CD4-positive, alpha-beta T cell treated with Interleukin-10 for 1 hour (primary cell): Measurements from ENCODE around the gene ATP4B.
"Not testable (repeated sequence)": the region's sequence is repeated elsewhere in the genome, so short reads cannot be mapped to it uniquely, and the experiment has no call there.

ENCODE experiments used
- DNase-seq: peaks from one replicate; pipeline ENCODE4 v3.0.0-alpha.2; 2020

The ATP4B gene

DNA sequence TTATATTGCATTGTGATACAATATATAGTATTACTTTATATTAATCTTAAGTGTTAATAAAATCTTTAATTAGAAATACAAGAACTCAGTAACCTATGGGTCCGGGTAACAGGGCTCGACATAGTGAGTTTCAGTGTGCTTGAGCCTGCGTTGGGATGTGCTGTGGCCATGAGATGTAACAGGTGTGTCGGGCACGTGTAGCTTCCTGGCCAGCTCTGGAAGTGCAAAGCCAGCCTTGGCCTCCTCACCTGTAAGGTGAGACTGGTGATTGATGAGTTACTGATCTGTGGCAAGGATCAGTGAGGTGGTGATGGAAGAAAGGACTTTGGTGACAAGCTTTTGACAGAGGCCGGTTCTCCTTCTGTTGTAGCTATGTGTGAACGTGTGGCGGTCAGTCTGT, 19.2 kb downstream of the ATP4B start:
- no peak for DNase-seq

GRCh38 chr13:113638173-113638746, 19.7 kb downstream of the ATP4B start:
- DNase-seq, result no peak

DNA sequence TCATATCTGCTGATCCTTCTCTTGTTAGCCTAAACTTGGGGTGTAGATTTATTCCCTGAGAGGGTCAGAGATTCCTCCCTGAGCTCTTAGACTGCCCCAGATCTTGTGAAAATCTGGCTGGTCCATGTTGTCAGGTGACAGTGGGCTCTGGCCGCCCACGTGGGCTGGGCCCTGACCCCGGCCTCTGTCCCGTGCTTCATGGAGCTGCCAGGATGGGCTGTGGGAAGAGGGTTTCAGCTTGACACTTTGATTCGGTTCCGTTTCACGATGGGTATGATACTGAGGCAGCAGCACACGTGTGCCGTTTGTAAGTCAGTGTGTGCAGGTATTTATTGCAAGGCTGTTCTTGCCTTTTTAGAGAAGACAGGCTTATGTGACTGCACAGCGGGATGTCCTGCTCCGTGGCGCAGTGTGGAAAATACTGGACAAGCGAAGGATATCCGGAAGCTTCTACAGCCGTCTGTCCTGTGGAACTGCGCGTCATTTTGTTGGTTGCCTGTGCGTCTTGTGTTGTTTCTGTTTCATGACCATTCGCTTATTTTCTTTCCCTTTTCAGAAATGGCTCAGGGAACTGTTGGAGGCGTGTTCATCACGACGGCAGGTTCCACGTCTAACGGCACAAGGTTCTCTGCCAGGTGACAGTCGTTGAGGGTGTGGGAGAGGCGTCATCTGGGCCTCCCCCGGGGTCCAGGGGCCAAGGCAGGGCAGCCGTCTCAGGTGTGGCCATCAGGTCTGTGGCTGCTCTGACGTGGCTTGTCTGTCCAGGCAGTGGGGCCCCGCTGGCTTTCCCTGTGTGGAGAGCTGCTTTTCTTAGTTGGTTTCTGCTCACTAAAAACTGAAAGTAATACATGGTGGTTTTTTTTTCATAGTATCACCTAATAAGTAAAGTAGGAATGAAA, 20.5 kb downstream of the ATP4B start:
- no peak for DNase-seq

DNA sequence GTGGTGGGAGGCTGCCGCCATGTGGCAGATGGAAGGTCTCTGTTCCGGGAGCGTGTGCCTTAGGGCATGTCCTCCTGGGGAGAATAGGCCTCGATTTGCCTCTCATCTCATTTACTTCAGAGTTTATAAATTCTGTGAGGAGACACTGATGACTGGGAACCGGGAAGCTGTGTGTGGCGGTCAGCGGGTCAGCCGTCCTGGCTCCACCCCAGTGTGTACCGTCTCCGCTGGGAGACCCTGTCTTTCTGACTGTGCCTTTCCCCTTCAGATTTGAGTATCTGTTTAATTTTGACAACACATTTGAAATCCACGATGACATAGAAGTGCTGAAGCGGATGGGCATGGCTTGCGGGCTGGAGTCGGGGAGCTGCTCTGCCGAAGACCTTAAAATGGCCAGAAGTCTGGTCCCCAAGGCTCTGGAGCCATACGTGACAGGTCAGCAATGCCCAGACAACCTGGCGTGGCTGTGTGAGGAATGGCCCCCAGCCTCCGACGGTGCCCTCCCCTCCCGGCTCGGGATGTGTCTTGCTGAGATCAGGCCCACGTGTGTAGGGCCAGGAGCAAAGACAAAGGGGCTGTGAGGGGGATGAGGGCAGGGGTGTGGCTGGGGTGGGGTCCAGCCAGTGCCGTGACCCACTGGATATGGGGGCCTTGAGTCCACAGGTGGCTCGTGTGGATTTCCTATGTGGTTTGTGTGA, 21.6 kb downstream of the ATP4B start:
- DNase-seq, result no peak

- no peak for DNase-seq
Observed at GRCh38 chr13:113635709-113636108, 22.3 kb downstream of the ATP4B start.

GRCh38 chr13:113635048-113635420, 23.0 kb downstream of the ATP4B start:
- DNase-seq, result no peak

GRCh38 chr13:113634279-113635047, 23.5 kb downstream of the ATP4B start:
- DNase-seq, result no peak

- no peak for DNase-seq
Observed at GRCh38 chr13:113633485-113633873, 24.5 kb downstream of the ATP4B start.

DNA sequence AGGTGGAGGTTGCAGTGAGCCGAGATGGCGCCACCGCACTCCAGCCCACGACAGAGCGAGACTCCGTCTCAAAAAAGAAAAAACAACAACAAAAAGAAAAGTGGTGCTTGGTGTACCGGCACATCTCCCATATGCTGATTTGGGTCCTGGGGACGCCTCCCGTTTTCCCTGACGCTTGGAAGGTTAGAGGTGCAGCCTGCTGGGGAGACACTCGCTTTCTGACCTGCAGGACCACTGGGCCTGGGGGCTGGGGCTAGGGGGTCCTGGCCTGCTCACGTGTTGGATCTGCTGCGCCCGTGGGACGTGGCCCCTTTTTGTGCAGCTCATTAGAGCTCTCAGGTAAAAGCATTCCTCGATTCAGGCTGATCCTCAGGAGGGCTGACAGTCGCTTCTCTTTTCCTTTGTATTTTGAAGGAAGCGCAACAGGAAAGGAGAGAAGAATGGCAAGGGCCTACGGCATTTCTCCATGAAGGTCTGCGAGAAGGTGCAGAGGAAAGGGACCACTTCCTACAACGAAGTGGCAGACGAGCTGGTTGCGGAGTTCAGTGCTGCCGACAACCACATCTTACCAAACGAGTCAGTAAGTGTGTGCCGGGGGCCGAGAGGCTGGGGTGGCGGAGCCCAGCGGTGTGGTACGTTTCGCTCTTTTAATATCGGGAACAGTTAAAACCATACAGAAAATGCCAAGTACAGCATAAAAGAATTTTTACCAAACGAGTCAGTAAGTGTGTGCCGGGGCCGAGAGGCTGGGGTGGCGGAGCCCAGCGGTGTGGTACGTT, 25.1 kb downstream of the ATP4B start:
- DNase-seq, result no peak

- DNase-seq, result no peak
Observed at GRCh38 chr13:113631341-113632095, 26.5 kb downstream of the ATP4B start.

- DNase-seq, result no peak
Observed at GRCh38 chr13:113630804-113631203, 27.2 kb downstream of the ATP4B start.

DNA sequence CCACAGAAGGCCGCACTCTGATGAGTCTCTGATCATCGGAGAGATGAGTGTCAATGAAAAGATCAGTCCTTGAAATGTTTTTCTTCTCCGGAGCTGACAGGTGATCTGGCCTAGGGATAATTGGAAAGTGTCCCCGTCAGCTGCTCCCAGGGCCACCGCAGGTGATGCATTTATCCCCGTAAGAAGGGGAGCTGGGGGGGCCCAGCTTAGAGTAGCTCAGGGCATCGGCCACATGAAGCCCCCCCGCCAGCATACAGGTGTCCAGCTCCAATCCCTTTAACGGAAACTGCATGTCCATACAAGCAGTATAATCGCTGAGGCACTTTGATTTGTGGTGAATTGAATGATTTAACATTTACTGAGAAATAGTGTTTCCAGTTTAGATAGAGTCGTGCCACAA, 27.7 kb downstream of the ATP4B start:
- DNase-seq, result no peak

DNA sequence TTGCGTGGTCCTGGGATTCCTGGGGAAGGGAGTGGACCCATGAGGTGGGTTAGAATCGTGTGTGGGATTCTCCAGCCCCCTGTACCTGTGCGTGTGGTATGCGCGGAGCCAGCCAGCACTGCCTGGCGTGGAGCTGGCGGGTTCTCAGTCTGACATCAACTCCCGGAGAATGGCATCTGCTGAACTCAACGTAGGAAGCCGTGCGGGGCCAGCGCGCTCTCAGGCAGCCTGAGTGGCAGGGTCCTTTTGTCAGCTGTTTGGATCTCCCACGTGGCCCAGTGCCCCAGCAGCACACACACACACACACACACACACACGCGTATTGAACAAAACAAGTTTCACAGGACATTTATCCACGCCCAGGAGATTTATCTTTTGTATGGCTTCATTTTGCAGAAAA, 28.1 kb downstream of the ATP4B start:
- DNase-seq, result no peak

- no peak for DNase-seq
Observed at GRCh38 chr13:113628291-113629270, 29.4 kb downstream of the ATP4B start.

DNA sequence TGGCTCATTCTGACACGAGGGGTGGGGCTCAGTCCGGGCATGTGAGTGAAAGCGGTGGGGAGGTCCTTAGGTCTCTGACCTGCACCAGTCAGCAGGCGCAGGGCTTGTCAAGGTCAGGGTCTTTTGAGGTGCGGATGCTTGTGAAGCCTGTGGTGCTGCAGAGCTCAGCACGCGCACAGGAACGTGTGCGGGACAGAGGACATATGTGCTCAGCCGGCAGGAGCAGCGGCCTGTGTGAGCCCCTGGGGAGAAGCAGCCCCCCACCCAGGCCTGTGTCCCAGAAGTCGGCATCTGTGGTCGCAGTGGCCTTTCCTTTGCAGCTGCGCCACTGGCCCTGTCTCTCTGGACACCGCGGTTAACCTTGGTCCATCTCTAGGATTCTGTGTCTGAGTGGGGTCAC, 30.9 kb downstream of the ATP4B start:
- no peak for DNase-seq

DNA sequence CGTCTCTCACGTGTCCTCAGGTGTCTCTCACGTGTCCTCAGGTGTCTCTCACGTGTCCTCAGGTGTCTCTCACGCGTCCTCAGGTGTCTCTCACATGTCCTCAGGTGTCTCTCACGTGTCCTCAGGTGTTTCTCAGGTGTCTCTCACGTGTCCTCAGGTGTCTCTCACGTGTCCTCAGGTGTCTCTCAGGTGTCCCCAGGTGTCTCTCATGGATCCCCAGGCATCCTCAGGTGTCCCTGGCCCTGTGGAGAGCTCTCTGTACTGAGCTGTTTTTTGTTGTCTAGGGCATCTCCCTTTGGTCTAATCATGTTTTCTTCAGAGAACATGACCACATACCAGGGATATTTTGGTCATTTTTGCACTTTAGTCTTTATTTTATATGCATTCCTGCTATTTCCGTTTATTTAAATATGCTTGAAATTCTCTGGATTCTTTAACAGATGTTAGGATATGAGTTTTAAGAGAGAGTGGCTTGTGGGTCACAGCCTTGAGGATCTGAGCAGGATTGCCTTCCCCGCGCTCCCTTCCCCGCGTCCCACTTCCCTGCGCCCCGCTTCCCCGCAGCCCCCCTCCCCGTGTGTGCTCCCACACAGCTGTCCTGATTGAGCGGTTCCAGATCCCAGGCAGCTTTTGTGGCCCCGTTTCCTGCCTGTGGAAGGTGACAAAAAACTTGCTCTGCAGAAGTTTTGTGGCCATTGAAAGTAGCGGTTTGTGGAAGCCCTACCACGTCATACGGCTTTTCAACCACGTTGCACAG, 31.9 kb downstream of the ATP4B start:
- no peak for DNase-seq

GRCh38 chr13:113624640-113625304, 33.2 kb downstream of the ATP4B start:
- not testable (repeated sequence) for DNase-seq

DNA sequence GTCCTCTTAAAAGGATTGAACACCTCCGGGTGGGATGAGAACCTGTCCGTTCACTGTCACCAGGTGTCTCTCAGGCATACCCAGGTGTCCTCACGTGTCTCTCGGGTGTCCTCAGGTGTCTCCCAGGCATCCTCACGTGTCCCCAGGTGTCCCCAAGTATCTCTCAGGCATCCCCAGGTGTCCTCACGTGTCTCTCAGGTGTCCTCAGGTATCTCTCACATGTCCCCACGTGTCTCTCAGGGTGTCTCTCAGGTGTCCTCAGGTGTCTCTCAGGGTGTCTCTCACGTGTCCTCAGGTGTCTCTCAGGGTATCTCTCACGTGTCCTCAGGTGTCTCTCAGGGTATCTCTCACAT, 33.8 kb downstream of the ATP4B start:
- DNase-seq, result no peak
